Activated naive CD4-positive, alpha-beta T cell treated with anti-CD3 and anti-CD28 coated beads for 36 hours (primary cell): ENCODE data around the gene CGN. TPM values are rescaled to one million over a fixed set of nuclear protein-coding genes. Genes with fewer than 3 reads are reported as not detected.

ENCODE experiments used
- CTCF ChIA-PET: fragments of 350-600 bp; sonication (Branson Sonifier 250); formaldehyde crosslinking; loops from one replicate; lab custom pipeline; 2021; ENCODE audit warnings: antibody characterized with exemption; lab: Charles Lee
- DNase-seq: peaks from one replicate; pipeline ENCODE4 v3.0.0-alpha.2; 2020
- H3K27ac Mint-ChIP-seq: one replicate; pipeline ENCODE4 v1.8.0; 2021; ENCODE audit warnings: mild to moderate bottlenecking, mixed read lengths
- H3K27me3 Mint-ChIP-seq: one replicate; pipeline ENCODE4 v1.8.0; 2021; ENCODE audit warnings: low read depth, mixed read lengths
- H3K36me3 Mint-ChIP-seq: one replicate; pipeline ENCODE4 v1.8.0; 2021; ENCODE audit warnings: low read depth, mixed read lengths
- H3K4me1 Mint-ChIP-seq: one replicate; pipeline ENCODE4 v1.8.0; 2021; ENCODE audit warnings: low read depth, mixed read lengths
- H3K4me3 Mint-ChIP-seq: one replicate; pipeline ENCODE4 v1.8.0; 2021; ENCODE audit warnings: mild to moderate bottlenecking, moderate library complexity, mixed read lengths
- H3K9me3 Mint-ChIP-seq: one replicate; pipeline ENCODE4 v1.8.0; 2021; ENCODE audit warnings: mixed read lengths
- intact Hi-C: fragments of 100-400 bp; cut with micrococcal nuclease; formaldehyde crosslinking; loops from one replicate; pipeline ENCODE4 v1.15.1; 2023
- total RNA-seq, 2 experiments: library from RNA; stranded (reverse); gene quantifications; one replicate each; pipeline ENCODE4 v1.2.3, GENCODE V29; 2021

Gene CGN
- total RNA-seq, 2 experiments from 2014 or later = 0.62 to 1.5 TPM

DNA sequence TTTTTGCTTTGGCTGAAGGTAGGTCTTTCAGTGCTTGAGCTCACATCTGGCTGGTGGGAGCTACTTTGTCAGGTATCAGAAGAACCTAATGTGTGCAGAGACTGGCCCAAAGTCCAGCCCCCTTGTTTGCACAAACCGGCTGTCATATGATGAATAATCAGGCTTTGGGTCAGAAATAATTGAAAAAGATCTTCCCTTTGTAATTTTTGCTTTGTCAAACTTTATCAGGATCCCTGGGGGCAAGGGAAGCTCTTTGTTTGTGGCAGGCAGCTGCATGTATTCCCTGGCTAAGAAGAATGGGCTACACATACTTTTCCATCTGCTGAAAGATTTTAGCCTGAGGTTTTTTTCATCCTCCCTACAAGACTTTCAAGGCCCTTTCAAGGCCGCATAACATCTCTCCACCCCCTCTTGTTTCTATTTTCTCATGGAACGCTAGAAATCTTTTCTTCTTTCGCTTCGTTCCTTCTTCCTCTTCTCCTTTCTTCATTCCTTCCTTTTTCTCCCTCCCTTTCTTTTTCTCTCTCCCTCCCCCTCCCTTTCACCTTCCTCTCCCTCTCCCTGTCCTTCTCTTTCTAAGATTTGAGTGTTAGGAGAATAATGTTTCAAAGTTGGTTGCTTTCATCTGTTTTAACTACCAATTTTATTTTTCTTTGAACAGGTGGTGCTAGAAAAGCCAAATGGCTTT lies 54.5 kb downstream of the CGN start:
- H3K27me3 Mint-ChIP-seq = no peaks in the 10 kb centered on the region
- no peak overlapping the region for H3K27ac Mint-ChIP-seq
- no peaks in the 10 kb centered on the region for H3K36me3 Mint-ChIP-seq
- H3K4me3 Mint-ChIP-seq = no peak overlapping the region
- H3K4me1 Mint-ChIP-seq = no peaks in the 10 kb centered on the region
- DNase-seq = no peak
- intact Hi-C loops = no loop called here
- CTCF ChIA-PET = interaction anchor here (1.1 kb wide), 1 partner anchor 32 kb away, joined by 4 read pairs; no protein-coding TSS in a partner anchor
- H3K9me3 Mint-ChIP-seq = no peaks in the 10 kb centered on the region

DNA sequence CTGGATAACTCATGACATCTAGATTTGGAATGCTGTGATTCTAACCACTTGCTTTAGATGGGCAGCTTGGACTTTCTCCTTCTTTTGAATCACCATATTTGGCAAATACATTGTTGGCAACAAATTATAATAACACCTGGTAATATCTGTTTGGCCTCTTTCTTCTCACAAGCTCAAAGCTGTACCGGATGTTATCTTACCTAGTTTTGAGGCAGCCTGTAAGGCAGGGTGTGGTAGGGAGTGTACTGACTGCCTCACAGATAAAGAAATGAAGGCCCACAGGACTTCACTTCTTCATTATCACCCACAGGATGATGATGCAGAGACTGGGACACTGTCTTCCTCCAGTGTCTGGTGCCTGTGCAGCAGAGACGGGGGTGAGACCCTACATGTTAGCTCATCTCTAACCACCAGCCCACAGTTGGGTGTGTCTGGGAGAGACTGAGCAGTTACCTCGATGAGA lies 57.5 kb downstream of the CGN start:
- no peaks in the 10 kb centered on the region for H3K36me3 Mint-ChIP-seq
- intact Hi-C loops = no loop called here
- no peak for DNase-seq
- H3K27me3 Mint-ChIP-seq = no peaks in the 10 kb centered on the region
- H3K4me1 Mint-ChIP-seq = no peaks in the 10 kb centered on the region
- H3K9me3 Mint-ChIP-seq = no peaks in the 10 kb centered on the region
- CTCF ChIA-PET = no interaction called here
- no peak overlapping the region for H3K27ac Mint-ChIP-seq
- no peak overlapping the region for H3K4me3 Mint-ChIP-seq

DNA sequence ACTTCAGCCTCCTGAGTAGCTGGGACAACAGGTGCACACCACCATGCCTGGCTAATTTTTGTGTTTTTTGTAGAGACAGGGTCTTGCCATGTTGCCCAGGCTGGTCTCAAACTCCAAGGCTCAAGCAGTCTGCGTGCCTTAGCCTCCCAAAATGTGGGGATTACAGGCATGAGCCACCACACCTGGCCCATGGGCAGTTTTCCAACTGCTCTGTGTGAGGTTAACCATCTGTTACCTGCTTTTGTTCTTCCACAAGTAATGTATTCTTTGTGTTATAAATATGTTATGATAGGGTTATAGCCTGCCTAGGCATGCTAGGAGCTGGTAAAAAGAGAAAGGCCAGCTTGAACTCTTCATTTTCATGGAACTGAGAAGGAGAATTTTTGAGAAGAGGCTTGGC lies 59.6 kb downstream of the CGN start:
- Mint-ChIP-seq H3K36me3 (no peaks in the 10 kb centered on the region), H3K9me3 (no peaks in the 10 kb centered on the region), H3K27ac (no peak overlapping the region), H3K4me1 (peaks cover 8% of the 10 kb centered on the region), H3K4me3 (no peak overlapping the region), H3K27me3 (no peaks in the 10 kb centered on the region)
- intact Hi-C loops = no loop called here
- CTCF ChIA-PET = interaction anchor here (0.6 to 0.7 kb wide), 2 partner anchors 152 to 189 kb away, joined by 3 to 4 read pairs; no protein-coding TSS in a partner anchor
- DNase-seq = no peak

DNA sequence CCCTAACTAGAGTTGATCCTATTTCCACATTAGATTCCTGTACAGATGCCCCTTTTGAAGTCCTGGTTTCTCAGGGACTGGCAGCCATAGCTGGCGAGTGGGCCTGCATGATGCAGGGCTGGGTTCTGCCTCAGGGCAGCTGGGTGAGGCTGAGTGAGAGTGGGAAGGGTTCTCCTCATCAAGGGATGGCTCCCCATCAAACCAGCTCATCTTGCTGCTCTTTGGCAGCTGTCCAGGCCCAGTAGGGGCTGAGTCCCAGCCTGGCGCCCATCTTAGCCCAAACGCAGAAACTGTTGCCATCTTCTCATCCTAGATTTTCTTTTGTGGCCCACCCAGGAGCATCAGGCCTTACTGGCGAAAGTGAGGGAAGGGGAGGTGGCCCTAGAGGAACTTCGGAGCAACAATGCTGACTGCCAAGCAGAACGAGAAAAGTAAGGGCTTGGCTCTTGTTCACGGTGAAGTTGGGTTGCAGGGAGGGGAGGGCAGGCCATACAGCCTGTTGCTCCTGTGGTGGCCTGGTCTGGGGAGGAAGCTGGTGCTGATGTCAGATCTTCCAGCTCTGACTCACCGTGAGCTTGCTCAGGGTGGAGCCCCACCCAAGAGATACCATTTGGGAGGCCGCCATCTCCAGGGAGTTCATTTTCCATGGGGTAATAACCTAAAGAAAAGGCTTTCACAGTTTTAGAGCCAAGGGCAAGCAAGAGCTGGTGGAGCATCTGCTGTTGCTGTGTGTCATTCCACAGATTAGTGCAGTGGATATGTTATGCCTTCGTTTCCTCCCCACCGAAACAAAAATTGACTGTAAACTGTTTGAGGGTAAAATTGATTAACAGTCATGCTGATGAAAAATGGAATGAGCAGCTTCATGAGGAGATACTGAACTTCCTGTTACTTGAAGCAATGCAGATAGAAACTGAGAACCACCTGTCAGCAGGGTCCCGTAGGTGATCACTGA lies 63.7 kb downstream of the CGN start:
- no peaks in the 10 kb centered on the region for H3K27me3 Mint-ChIP-seq
- no peaks in the 10 kb centered on the region for H3K9me3 Mint-ChIP-seq
- CTCF ChIA-PET = interaction anchor here (0.6 kb wide), 1 partner anchor 11 kb away, joined by 3 read pairs; no protein-coding TSS in a partner anchor
- peaks cover 8% of the 10 kb centered on the region for H3K4me1 Mint-ChIP-seq
- H3K27ac Mint-ChIP-seq = no peak overlapping the region
- peaks cover 1% of the 10 kb centered on the region for H3K36me3 Mint-ChIP-seq
- H3K4me3 Mint-ChIP-seq = no peak overlapping the region
- intact Hi-C loops = no loop called here
- peak; percentile 39 for DNase-seq

DNA sequence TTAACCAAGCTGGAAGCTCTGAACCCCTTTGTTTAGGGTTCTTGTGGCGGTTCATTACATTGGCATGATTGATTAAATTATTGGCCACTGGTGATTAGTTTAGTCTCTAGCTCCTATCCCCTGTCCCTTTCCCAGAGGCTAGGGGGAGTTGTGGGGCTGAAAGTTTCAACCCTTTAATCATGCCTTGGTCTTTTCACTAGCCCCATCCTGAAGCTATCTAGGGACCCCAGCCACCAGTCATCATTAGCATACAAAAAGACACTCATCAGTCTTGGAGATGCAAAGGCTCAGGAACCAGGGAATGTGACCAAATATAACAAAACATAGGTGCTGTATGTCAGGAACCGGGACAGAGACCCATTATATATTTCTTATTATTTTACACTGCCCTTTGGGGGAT lies 66.0 kb downstream of the CGN start:
- DNase-seq = no peak
- CTCF ChIA-PET = no interaction called here
- Mint-ChIP-seq H3K36me3 (peaks cover 1% of the 10 kb centered on the region), H3K4me1 (peaks cover 8% of the 10 kb centered on the region), H3K4me3 (no peak overlapping the region), H3K27ac (no peak overlapping the region), H3K27me3 (no peaks in the 10 kb centered on the region), H3K9me3 (no peaks in the 10 kb centered on the region)
- intact Hi-C loops = no loop called here

DNA sequence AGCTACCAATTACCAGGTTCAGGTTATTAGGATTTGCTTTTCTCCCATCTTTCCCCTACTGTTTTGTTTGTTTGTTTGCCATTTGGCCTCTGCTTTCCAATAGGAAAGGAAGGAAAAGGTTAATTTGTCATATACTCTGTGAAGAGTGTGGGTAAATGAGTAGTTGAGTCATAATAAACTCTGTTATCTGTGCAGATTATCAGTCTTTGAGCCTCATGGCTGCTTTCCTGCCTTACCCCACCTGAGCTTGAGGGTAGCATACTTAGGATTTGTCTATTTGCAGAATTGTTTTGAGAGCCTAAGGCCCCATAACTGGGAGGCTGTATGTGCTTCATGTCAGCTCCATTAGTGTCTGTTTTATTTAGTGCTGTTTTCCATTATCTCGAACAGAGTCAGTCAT lies 67.8 kb downstream of the CGN start:
- H3K9me3 Mint-ChIP-seq = no peaks in the 10 kb centered on the region
- DNase-seq = no peak
- H3K27me3 Mint-ChIP-seq = no peaks in the 10 kb centered on the region
- H3K36me3 Mint-ChIP-seq = peaks cover 1% of the 10 kb centered on the region
- no peak overlapping the region for H3K27ac Mint-ChIP-seq
- intact Hi-C loops = no loop called here
- H3K4me3 Mint-ChIP-seq = no peak overlapping the region
- CTCF ChIA-PET = interaction anchor here (1.0 kb wide), 1 partner anchor 257 kb away, joined by 3 read pairs; no protein-coding TSS in a partner anchor
- H3K4me1 Mint-ChIP-seq = peaks cover 8% of the 10 kb centered on the region

DNA sequence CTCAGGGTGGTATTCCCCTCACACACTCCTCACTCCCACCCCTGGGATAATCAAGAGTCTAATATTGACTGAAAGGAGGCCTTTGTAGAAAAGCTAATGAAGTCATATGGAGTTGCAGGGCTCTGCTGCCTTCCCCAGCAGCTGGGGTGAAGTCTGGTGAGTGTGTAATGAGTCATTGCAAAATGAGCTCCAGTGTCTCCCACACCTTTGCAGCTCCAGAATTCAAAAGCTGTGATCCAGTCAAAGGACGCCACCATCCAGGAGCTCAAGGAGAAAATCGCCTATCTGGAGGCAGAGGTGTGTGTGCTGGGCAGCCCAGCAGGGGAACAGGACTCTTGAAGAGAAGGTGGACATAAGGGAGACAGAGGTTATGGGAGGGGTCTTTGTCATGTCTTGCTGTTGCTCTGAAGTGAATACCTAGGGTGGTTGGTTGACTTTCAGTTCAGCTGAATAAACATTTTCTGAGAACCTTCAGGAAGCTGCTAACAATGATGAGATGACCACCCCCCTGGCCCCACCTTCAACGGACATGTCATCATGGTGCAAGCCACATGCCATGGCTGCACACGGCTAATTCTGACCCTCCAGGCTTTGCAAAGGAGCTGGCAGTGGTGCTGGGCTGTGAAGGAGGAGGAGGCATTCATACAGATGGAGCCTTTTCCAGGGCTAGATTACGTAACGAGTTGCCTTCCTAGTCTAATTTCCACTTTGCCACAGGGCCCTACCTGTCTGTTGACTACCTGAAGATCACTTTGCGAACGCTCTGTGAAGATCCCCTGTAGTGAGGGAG lies 68.4 kb downstream of the CGN start:
- Mint-ChIP-seq H3K27me3 (no peaks in the 10 kb centered on the region), H3K27ac (no peak overlapping the region), H3K4me1 (peaks cover 7% of the 10 kb centered on the region), H3K36me3 (peaks cover 1% of the 10 kb centered on the region), H3K4me3 (no peak overlapping the region), H3K9me3 (no peaks in the 10 kb centered on the region)
- intact Hi-C loops = no loop called here
- DNase-seq = no peak
- CTCF ChIA-PET = interaction anchor here (0.6 to 1.0 kb wide), 3 partner anchors 257 to 420 kb away, joined by 3 read pairs; no protein-coding TSS in a partner anchor

DNA sequence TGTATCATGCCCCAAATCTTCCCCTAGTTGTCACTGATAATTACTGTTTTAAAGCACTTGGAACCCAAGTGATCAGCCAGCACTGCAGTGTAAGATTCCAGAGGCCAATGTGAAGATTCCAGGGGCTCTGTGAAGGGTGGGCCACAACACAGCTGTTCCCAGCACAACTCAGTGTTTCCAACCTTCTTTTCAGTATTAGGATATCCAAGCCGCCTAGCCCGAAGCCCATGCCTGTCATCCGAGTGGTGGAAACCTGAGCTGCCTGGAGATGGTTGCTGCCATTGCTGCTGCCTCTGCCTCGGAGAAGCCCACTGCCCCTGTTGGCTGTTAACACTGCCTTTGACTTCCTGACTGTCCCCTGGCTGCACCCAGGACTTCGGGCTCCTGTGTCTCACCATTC lies 70.3 kb downstream of the CGN start:
- no peaks in the 10 kb centered on the region for H3K4me1 Mint-ChIP-seq
- H3K9me3 Mint-ChIP-seq = no peaks in the 10 kb centered on the region
- CTCF ChIA-PET = interaction anchor here (1.0 kb wide), 1 partner anchor 13 kb away, joined by 7 read pairs; no protein-coding TSS in a partner anchor
- no peak overlapping the region for H3K4me3 Mint-ChIP-seq
- intact Hi-C loops = no loop called here
- no peak for DNase-seq
- no peaks in the 10 kb centered on the region for H3K27me3 Mint-ChIP-seq
- no peak overlapping the region for H3K27ac Mint-ChIP-seq
- peaks cover 1% of the 10 kb centered on the region for H3K36me3 Mint-ChIP-seq

DNA sequence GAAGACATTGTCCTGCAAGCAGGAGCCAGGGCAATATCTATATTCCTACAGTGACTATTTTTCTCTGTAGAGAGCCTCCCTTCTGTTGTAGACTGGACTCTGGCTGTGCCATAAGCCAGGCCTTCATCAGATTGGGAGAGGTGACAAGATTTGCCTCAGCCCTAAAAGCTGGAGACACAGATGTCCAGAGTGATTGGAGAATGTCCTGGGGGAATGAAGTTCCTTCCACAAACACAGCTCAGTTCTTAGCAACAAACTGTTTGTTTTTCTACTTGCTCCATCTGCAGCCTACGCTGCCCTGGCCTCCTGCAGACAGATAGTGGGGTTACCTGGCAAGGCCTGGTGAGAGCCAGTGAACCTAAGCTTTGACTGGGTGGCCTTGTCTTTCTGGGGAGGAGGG lies 70.7 kb downstream of the CGN start:
- intact Hi-C loops = no loop called here
- CTCF ChIA-PET = interaction anchor here (0.8 to 1.0 kb wide), 2 partner anchors 12 to 17 kb away, joined by 3 to 7 read pairs; no protein-coding TSS in a partner anchor
- no peak for DNase-seq
- Mint-ChIP-seq H3K9me3 (no peaks in the 10 kb centered on the region), H3K4me3 (no peak overlapping the region), H3K36me3 (peaks cover 1% of the 10 kb centered on the region), H3K27me3 (no peaks in the 10 kb centered on the region), H3K27ac (no peak overlapping the region), H3K4me1 (no peaks in the 10 kb centered on the region)

DNA sequence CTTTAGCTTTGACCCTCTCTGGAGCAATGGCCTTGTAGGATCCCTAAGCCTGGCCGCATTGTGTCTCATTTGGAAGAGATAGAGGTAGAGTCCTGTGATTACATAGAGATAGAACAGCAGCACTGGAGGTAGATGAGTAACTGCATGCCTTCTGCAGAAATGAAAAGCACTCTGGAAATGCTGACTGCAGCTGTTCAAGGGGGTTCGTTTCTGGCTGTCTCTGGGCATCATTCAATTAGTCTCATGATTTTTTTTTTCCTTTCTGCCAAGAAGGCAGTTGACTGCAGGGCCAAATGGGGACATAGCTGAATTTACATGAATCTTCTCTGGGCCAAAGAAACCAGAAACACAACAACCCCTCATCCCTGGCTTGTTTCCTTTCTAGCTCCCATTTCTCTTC lies 72.6 kb downstream of the CGN start:
- DNase-seq = no peak
- CTCF ChIA-PET = interaction anchor here (0.6 to 1.4 kb wide), 2 partner anchors 10 to 295 kb away, joined by 3 to 5 read pairs; no protein-coding TSS in a partner anchor
- Mint-ChIP-seq H3K4me1 (no peaks in the 10 kb centered on the region), H3K36me3 (peaks cover 1% of the 10 kb centered on the region), H3K27me3 (no peaks in the 10 kb centered on the region), H3K9me3 (no peaks in the 10 kb centered on the region), H3K4me3 (no peak overlapping the region), H3K27ac (no peak overlapping the region)
- intact Hi-C loops = no loop called here

DNA sequence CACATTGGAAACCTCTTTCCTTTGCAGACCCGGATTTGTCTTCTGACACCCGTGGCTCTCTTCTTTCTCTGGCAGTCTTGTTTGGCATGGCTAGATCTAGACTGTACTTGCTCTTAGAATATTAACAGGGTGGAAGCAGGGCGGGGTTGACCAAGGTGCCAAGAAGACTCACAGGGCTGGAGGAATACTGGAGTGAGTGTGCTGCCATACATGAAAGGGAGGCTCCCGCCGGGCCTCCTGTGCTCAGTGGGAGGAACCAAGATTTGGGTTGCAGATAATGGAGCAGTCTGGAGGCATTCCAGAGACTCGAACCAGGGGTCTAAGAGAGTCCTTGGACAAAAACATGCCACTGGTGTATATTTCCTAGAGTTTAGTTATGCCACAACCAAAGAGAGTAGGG lies 73.1 kb downstream of the CGN start:
- no peaks in the 10 kb centered on the region for H3K9me3 Mint-ChIP-seq
- no peak for DNase-seq
- H3K36me3 Mint-ChIP-seq = peaks cover 1% of the 10 kb centered on the region
- H3K4me1 Mint-ChIP-seq = no peaks in the 10 kb centered on the region
- intact Hi-C loops = no loop called here
- H3K27me3 Mint-ChIP-seq = no peaks in the 10 kb centered on the region
- H3K4me3 Mint-ChIP-seq = no peak overlapping the region
- no peak overlapping the region for H3K27ac Mint-ChIP-seq
- CTCF ChIA-PET = interaction anchor here (1.4 kb wide), 1 partner anchor 10 kb away, joined by 5 read pairs; no protein-coding TSS in a partner anchor
